HEK293 (cell line): Measurements from ENCODE around the gene CIPC.

ENCODE experiments used
- CTCF ChIP-seq: fragments of 450-650 bp; formaldehyde crosslinking; IDR thresholded peaks from 2 replicates; pipeline ENCODE4 v1.5.1; 2016; ENCODE audit warnings: missing biosample characterization, missing genetic modification characterization
- PRDM1 ChIP-seq: fragments of 450-650 bp; formaldehyde crosslinking; IDR thresholded peaks from 2 replicates; pipeline ENCODE4; 2016; ENCODE audit warnings: missing biosample characterization, missing genetic modification characterization
- YY1 ChIP-seq: fragments of 450-650 bp; formaldehyde crosslinking; IDR thresholded peaks from 2 replicates; pipeline ENCODE4 v1.5.1; 2018; ENCODE audit warnings: missing biosample characterization, missing genetic modification characterization
- ZBTB8A ChIP-seq: fragments of 450-650 bp; formaldehyde crosslinking; IDR thresholded peaks from 2 replicates; pipeline ENCODE4 v1.5.1; 2016; ENCODE audit warnings: missing biosample characterization, missing genetic modification characterization
- ZFP37 ChIP-seq: fragments of 450-650 bp; formaldehyde crosslinking; IDR thresholded peaks from 2 replicates; pipeline ENCODE4 v1.5.1; 2016; ENCODE audit warnings: missing biosample characterization, missing genetic modification characterization
- ZNF121 ChIP-seq: fragments of 450-650 bp; formaldehyde crosslinking; IDR thresholded peaks from 2 replicates; pipeline ENCODE4 v1.5.1; 2016; ENCODE audit warnings: missing biosample characterization, missing genetic modification characterization
- ZNF274 ChIP-seq, 2 experiments: fragments of 200-500 bp in 1 of 2; fragments of 450-650 bp in 1 of 2; sonication (Bioruptor generic) in 1 of 2; formaldehyde crosslinking in 1 of 2; IDR thresholded peaks; 2 replicates each; pipeline versions ENCODE4 v1.5.1 to v1.6.1; 2014 to 2016; ENCODE audit warnings: borderline replicate concordance in 1 of 2, inconsistent platforms in 1 of 2, low read length in 1 of 2, missing biosample characterization in 1 of 2, missing genetic modification characterization in 1 of 2
- ZNF768 ChIP-seq: fragments of 450-650 bp; formaldehyde crosslinking; IDR thresholded peaks from 2 replicates; pipeline ENCODE4 v1.5.1; 2018; ENCODE audit warnings: missing biosample characterization, mild to moderate bottlenecking, missing genetic modification characterization
- ZNF792 ChIP-seq: fragments of 450-650 bp; formaldehyde crosslinking; IDR thresholded peaks from 2 replicates; pipeline ENCODE4 v1.5.1; 2016; ENCODE audit warnings: missing biosample characterization, missing genetic modification characterization
- ZNF830 ChIP-seq: fragments of 450-650 bp; IDR thresholded peaks from 2 replicates; pipeline ENCODE4 v1.5.0; 2018; ENCODE audit warnings: missing biosample characterization, missing genetic modification characterization, low read depth, mild to moderate bottlenecking, moderate library complexity
- ZSCAN18 ChIP-seq: fragments of 450-650 bp; formaldehyde crosslinking; IDR thresholded peaks from 2 replicates; pipeline ENCODE4 v1.5.1; 2016; ENCODE audit warnings: missing biosample characterization, missing genetic modification characterization
- TF ChIP-seq, protein P1 (sequence below): fragments of 450-650 bp; formaldehyde crosslinking; IDR thresholded peaks from 2 replicates; pipeline ENCODE4 v1.5.1; 2016; ENCODE audit warnings: missing biosample characterization, missing genetic modification characterization

DNA sequence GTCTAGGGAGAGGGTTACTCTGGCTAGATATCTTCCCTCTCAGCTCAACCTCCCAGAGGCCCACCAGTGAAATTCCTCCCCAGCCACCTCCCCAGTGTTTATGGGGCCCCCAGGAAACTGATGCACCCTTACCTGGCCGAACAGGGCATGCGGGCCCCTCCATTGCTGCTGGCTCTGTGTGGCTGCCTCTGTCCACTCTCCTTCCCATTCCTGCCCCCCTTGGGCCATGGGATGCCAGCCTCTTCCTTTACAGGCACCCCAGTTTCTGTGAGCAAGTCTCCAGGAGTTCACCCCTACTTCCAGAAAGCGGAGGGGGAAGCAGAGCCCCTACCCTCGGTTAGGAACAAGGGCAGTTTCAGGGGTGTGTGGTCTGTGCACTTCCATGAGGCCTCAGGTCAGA is 63.0 kb downstream of the CIPC start:
- TF ChIP-seq ZNF274 (IDR thresholded peaks at IDR 0.05; ENCODE audit: low read length) (no peak), ZNF274 (tag by site-specific recombination; IDR thresholded peaks at IDR 0.05; ENCODE audit: borderline replicate concordance) (no peak), ZNF121 (tag by site-specific recombination) (no peak), ZFP37 (tag by site-specific recombination) (no peak), ZNF830 (tag by site-specific recombination) (no peak), CTCF (tag by site-specific recombination) (no peak), ZNF768 (no peak), ZNF792 (tag by site-specific recombination) (no peak), YY1 (tag by site-specific recombination) (no peak), PRDM1 (tag by site-specific recombination) (no peak), ZSCAN18 (tag by site-specific recombination) (no peak), ZBTB8A (tag by site-specific recombination) (no peak)
- TF ChIP-seq, protein P1, sequence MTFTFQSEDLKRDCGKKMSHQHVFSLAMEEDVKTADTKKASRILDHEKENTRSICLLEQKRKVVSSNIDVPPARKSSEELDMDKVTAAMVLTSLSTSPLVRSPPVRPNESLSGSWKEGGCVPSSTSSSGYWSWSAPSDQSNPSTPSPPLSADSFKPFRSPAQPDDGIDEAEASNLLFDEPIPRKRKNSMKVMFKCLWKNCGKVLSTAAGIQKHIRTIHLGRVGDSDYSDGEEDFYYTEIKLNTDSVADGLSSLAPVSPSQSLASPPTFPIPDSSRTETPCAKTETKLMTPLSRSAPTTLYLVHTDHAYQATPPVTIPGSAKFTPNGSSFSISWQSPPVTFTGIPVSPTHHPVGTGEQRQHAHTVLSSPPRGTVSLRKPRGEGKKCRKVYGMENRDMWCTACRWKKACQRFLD = no peak
